DMS 273 treated with DMSO at 0.1 percent for 48 hours (cell line): ENCODE measurements around the gene CTSH.
A peak's percentile ranks its signal among the peaks of the same experiment; 100 is the strongest.

Source experiments
- DNase-seq: peaks from one replicate; lab custom pipeline; 2025; lab: John Stamatoyannopoulos, UW

The CTSH gene

GRCh38 chr15:78944669-78945407, at the start of gene CTSH:
CTSH (minus strand) TSS chr15:78945046; CDS start chr15:78944981, 65 bp downstream.
- no peak for DNase-seq

- no peak for DNase-seq
Measured at GRCh38 chr15:78993931-78994530, 49.2 kb upstream of the CTSH start.

- DNase-seq = no peak
Measured at GRCh38 chr15:78993257-78993930, 48.5 kb upstream of the CTSH start.

- no peak for DNase-seq
Measured at GRCh38 chr15:78992416-78993256, 47.8 kb upstream of the CTSH start.

- no peak for DNase-seq
Measured at GRCh38 chr15:78991879-78992278, 47.0 kb upstream of the CTSH start.

GRCh38 chr15:78991476-78991875, 46.6 kb upstream of the CTSH start:
- no peak for DNase-seq

GRCh38 chr15:78990278-78990677, 45.4 kb upstream of the CTSH start:
- no peak for DNase-seq

- no peak for DNase-seq
Measured at GRCh38 chr15:78989701-78990240, 44.9 kb upstream of the CTSH start.

GRCh38 chr15:78988361-78988911, 43.6 kb upstream of the CTSH start:
- no peak for DNase-seq

GRCh38 chr15:78987556-78988360, 42.9 kb upstream of the CTSH start:
- no peak for DNase-seq

- no peak for DNase-seq
Measured at GRCh38 chr15:78985859-78986475, 41.1 kb upstream of the CTSH start.

GRCh38 chr15:78984041-78984440, 39.2 kb upstream of the CTSH start:
- no peak for DNase-seq

GRCh38 chr15:78983146-78983918, 38.5 kb upstream of the CTSH start:
- no peak for DNase-seq

- DNase-seq = no peak
Measured at GRCh38 chr15:78982736-78983135, 37.9 kb upstream of the CTSH start.

GRCh38 chr15:78981532-78982313, 36.9 kb upstream of the CTSH start:
- DNase-seq = no peak

GRCh38 chr15:78979456-78980320, 34.8 kb upstream of the CTSH start:
- DNase-seq = peak; percentile 13

GRCh38 chr15:78978601-78979179, 33.8 kb upstream of the CTSH start:
- no peak for DNase-seq
